ENCODE measurements around the gene SYT14.

DNA sequence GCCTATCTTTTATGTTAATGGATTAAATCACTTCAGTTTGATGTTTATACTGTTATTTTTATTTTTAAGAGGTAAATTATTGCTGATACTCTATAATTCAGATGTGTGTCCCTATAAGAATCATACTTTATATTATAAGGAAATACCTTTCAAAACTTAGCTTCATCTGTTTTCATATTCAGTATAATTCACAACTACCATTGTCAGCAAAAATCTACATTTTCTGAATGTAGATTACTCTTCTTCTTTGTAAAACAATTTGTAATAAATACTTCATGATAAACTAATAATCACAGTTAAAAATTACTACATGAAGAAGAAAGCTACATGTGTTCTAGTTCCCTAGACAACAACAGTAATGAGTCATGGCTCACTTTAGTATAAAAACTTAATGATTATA is 179.2 kb downstream of the SYT14 start:
- TF ChIP-seq, protein P1, sequence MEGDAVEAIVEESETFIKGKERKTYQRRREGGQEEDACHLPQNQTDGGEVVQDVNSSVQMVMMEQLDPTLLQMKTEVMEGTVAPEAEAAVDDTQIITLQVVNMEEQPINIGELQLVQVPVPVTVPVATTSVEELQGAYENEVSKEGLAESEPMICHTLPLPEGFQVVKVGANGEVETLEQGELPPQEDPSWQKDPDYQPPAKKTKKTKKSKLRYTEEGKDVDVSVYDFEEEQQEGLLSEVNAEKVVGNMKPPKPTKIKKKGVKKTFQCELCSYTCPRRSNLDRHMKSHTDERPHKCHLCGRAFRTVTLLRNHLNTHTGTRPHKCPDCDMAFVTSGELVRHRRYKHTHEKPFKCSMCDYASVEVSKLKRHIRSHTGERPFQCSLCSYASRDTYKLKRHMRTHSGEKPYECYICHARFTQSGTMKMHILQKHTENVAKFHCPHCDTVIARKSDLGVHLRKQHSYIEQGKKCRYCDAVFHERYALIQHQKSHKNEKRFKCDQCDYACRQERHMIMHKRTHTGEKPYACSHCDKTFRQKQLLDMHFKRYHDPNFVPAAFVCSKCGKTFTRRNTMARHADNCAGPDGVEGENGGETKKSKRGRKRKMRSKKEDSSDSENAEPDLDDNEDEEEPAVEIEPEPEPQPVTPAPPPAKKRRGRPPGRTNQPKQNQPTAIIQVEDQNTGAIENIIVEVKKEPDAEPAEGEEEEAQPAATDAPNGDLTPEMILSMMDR (IDR thresholded peaks at IDR 0.05), result no peak
- TF ChIP-seq EZH2phosphoT487 (IDR thresholded peaks at IDR 0.05), result no peak
- no peak for TF ChIP-seq EZH2 (IDR thresholded peaks at IDR 0.05)

Data from neural progenitor cell (in vitro differentiated cells).